Activated T-cell treated with anti-CD3 and anti-CD28 coated beads for 48 hours (primary cell): ENCODE data around the gene CA5B.
"Not testable (repeated sequence)": the region's sequence is repeated elsewhere in the genome, so short reads cannot be mapped to it uniquely, and the experiment has no call there.

ENCODE experiments used
- DNase-seq: peaks from one replicate; pipeline ENCODE4 v3.0.0-alpha.2; 2020; ENCODE audit warnings: low read depth

The CA5B gene

DNA sequence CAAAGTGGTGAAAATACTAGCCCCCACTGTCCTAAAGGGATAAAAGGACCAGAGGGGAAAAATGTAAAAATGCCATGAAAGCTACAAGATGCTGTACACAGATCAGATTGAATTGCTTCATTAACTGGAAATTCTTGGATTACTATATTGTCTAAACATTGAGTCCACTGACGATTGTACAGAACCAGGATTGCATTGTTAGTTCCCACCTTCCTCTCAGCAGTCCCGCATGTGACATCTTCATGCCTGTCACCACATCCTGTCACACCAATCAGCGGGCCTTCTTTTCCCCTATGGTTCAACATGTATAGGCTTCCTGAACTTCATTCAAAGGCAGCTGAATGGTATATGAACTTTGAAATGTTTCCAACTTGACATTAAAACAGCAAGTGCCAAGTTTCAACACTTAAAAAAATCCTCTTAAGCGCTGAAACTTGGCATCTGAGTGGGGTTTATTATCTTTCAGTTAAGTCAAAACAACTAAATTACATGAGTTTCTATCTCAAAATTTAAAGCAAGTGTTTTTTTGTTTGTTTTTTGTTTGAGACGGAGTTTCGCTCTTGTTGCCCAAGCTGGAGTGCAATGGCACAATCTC, 76.8 kb downstream of the CA5B start:
- no peak for DNase-seq

DNA sequence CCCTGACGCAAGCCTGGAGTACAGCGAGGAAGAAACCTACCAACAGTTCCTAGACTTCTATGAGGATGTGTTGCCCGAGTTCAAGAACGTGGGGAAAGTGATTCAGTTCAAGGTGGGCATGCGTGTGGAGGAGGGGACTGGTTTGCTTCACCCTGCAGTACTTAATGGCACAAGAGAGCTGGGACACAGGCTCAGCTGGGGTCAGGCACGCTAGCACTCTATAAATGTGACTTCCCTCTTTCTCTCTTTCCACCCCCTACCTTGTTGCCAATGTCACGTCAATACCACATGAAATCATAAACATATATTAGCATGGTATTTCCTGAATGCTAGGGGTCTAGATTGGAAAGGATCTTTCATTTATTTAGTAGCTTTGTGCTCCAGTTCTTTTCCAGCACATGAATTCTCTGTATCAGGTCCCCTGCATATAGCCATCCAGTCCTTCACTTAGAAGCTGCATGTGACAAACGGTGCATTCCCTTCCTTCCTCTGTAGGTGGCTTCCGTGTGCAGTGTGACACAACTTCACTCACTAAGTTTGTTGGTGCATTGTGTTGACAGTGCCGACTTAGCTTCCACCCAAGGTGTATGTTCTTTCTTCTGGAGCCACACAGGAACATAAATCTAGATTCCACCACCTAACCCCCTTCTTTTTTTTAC, 77.8 kb downstream of the CA5B start:
- DNase-seq = no peak

DNA sequence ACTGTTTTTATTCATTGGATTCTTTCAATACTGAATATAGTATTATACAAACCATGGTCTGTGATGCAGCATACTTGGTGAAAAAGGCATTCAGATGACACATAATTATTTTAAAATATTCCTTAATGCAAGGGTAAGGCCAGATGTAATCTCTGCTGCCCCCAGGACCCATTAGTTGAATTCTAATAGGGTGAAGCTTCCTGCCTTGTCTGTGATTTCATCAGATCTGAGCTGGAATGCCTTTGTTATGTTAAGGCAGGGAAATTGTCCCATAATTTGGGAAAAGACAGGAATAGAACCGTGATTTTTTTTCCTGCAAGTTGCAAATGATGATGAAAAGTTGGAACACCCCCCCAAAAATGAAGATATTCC, 78.4 kb downstream of the CA5B start:
- no peak for DNase-seq

DNA sequence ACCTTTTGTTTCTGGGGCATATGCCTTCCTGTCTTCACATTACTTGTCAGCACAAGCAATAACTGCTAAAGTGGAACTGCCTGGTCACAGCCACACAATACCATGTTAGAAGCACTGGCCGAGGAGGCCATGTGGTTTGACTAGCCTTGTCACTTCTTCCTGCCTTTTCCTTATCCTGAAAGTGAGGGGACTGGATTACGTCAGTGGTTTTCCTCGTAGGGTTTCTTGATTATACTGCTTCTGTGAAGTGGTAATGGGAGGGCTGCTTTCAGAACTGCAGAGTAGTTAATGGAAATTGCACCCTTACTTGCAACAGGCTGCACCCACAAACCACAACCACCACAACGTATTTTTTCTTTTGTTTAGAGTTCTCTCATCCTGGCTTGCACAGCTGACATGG, 78.8 kb downstream of the CA5B start:
- DNase-seq = no peak

DNA sequence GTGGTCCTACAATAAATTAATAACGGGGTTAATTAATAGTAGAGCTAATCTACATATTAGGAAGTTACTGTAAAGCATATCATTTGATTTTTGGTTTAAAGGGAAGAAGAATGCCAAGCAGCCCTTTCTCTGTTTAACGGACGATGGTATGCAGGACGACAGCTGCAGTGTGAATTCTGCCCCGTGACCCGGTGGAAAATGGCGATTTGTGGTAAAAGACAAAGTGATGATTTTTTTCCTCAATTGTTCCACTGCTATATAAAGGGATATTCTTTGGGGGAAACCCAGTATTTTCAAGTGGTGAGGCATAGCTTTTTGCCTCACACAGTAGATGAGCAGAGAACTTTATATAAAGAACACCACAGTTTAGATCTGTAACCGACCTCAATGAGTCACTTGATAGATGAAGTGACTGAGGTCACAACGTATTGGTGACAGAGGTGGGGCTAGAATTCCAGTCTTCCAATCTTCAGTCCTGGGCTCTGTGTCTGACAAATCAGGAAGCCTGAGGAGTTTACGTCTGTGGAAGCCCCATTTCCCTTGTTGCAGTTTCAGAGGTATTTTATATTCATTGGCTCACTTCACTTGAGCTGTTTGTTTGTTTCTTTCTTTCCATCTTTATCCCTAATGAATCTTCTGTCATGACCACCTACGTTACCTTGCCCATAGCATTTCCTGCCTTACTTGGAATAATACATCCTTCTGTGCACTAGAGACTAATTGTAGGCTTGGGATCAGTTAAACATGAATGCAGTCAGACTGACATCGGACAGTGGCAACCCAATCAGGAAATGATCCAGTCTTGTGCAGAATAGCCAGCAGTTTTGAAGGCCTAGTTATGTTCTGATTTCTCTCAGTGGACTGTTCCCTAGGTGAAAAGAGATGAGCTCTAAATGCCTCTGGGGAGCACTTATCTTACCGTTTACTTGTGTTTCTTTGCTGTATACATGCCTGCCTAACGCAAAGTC, 82.3 kb downstream of the CA5B start:
- no peak for DNase-seq

DNA sequence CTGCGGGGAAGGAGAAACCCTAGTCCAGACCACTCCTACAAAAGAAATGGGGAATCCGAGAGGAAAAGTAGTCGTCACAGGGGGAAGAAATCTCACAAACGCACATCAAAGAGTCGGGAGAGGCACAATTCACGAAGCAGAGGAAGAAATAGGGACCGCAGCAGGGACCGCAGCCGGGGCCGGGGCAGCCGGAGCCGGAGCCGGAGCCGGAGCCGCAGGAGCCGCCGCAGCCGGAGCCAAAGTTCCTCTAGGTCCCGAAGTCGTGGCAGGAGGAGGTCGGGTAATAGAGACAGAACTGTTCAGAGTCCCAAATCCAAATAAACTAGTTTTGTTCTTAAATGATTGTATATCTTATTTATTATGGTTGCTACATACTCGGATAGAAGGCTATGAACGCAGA, 84.9 kb downstream of the CA5B start:
- no peak for DNase-seq

DNA sequence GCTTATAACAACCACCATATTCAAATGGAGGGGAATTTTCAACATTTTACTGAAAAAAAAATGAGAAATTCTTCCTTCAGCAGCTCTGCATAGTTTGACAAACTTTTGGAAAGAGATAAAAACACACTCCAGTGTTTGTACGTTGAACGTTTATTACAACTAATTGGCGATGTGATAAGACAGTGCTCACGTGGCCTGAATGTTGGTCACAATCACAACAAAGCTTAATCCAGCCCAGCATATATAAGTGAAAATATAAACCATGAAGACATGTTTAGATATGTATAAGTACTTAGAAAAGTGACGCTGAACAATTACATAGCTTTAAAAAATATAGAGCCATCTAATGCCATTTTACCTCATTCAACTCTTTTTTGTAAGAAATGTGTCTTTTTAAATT, 87.9 kb downstream of the CA5B start:
- no peak for DNase-seq

DNA sequence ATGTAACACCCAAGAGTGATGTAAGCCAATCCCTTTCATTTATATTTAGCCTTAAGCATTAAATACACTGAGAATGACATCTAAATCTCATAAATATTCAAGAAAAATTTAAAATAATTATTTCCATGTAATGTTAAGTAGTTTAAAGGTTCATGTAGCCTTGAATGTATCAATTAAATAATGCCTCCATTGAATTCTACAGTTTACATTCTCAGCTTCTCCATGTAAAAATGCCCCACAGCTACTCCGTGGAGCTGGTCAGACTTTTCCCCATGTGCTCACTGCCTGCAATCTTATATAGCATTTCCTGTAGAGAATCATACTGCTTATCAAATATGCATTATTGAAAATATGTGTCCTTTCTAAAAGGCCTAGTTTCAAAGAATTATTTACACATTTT, 91.1 kb downstream of the CA5B start:
- DNase-seq = no peak

DNA sequence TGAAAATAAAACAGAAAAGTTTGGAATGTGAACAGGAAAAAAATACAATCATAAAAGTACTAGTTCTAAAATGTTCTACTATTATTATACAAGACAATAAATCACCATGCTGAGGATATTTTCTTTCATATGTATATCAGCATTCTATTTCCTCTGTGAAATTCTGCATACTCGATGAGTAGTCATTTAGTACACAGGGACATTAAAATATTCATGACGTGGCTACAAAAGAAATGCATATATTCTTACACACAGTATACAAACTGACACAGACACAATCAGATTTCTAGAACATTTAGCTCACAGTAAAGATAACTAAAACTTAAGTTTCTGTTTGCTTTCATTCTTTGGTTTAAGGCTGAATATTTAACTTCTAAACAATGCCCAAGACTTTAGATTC, 93.3 kb downstream of the CA5B start:
- DNase-seq = not testable (repeated sequence)

DNA sequence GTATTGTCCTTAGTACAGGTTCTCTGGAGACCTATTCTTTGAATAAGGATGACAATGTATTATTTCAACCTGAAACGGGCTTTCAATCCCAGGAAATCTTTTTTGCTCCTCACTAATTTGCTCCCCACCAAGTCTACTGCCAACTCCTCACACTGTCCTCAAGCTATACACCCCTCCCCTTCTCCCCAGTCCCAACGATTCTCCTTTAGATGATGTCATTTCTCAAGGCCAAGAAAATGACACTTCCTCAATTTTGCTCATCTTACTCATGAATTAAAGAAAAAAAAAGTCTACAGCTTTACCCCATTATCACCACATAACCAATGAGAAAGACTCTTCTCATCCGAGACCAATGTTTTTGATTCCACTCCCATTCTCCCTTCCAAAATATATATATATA, 96.0 kb downstream of the CA5B start:
- no peak for DNase-seq

DNA sequence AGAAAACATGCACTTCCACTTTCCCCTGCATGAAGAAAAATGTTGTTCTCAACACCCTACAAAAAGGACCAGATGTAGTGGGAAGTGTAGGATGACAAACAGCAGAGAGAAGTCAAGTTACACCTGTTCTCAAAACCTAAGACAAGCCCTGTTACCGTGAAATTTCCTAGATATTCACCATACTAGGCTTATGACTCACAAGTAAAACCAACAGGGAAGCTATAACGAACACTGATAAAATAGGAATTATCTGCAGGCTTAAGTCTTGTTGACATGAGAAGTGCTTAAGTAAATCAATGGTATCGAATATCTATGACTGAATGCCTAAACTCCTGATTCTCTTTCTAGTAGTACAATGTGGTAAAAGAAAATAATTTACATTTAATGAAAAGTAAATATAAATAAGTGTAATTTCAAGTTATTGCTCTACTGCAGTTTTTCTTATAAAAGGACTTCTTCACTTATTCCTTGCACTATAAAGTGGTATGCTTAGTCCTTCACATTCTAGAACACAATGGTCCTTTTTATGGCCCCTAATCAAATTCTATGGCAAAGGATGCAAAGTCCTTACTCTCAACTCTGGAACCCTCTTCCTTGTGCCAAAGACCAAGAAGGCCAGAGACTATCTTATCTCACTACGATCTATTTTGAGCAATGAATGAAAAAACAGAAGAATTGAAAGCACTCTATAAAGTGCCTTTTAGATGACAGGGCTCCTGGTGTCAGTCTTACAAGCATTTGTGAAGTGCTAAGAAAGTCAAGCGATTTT, 96.9 kb downstream of the CA5B start:
- no peak for DNase-seq
